Glutamatergic neuron (in vitro differentiated cells): ENCODE data around the gene LAMC3. TPM values are rescaled to one million over a fixed set of nuclear protein-coding genes. Genes with fewer than 3 reads are reported as not detected.

ENCODE experiments used
- DNase-seq: peaks from one replicate; pipeline ENCODE4 v3.0.0; 2022
- H3K27ac Mint-ChIP-seq: one replicate; pipeline ENCODE4 v1.8.0; 2020; ENCODE audit warnings: mild to moderate bottlenecking, mixed read lengths, inconsistent platforms; ENCODE audit not compliant: unreplicated experiment
- H3K27me3 Mint-ChIP-seq: one replicate; pipeline ENCODE4 v1.8.0; 2020; ENCODE audit warnings: mild to moderate bottlenecking, moderate library complexity, mixed read lengths, inconsistent platforms; ENCODE audit not compliant: unreplicated experiment
- H3K36me3 Mint-ChIP-seq: one replicate; pipeline ENCODE4 v1.8.0; 2020; ENCODE audit warnings: mild to moderate bottlenecking, mixed read lengths, inconsistent platforms; ENCODE audit not compliant: unreplicated experiment
- H3K4me1 Mint-ChIP-seq: one replicate; pipeline ENCODE4 v1.8.0; 2020; ENCODE audit warnings: mild to moderate bottlenecking, low read depth, mixed read lengths, inconsistent platforms; ENCODE audit not compliant: unreplicated experiment
- H3K4me3 Mint-ChIP-seq: one replicate; pipeline ENCODE4 v1.8.0; 2020; ENCODE audit warnings: mild to moderate bottlenecking, mixed read lengths, inconsistent platforms; ENCODE audit not compliant: unreplicated experiment
- H3K9me3 Mint-ChIP-seq: one replicate; pipeline ENCODE4 v1.8.0; 2020; ENCODE audit warnings: mild to moderate bottlenecking, moderate library complexity, mixed read lengths, inconsistent platforms; ENCODE audit not compliant: unreplicated experiment
- CTCF ChIP-seq: fragments of 200-600 bp; sonication (generic); IDR thresholded peaks from one replicate; pipeline ENCODE4 v1.5.0; 2021; ENCODE audit not compliant: partially characterized antibody, unreplicated experiment
- total RNA-seq: library from RNA; stranded (reverse); fragmentation: NEBNext Ultra II Directional; extraction: Animal tissue kit (Norgen Biotek cat#: 25700); gene quantifications from one replicate; pipeline ENCODE4 v1.2.1, GENCODE V29; 2021; ENCODE audit not compliant: unreplicated experiment

Gene LAMC3
- total RNA-seq, 1 donor from 2014 or later: 0.17 TPM

- Mint-ChIP-seq H3K4me3 (no peak overlapping the region), H3K27ac (no peak overlapping the region), H3K4me1 (peaks cover 18% of the 10 kb centered on the region), H3K36me3 (no peaks in the 10 kb centered on the region), H3K9me3 (peaks cover 3% of the 10 kb centered on the region), H3K27me3 (peaks cover 8% of the 10 kb centered on the region)
- no peak for DNase-seq
- no peak for TF ChIP-seq CTCF
Measured at GRCh38 chr9:130979591-130980385, 29.2 kb upstream of the LAMC3 start.

GRCh38 chr9:130980526-130980925 is 28.4 kb upstream of the LAMC3 start:
- no peak overlapping the region for H3K27ac Mint-ChIP-seq
- peaks cover 3% of the 10 kb centered on the region for H3K9me3 Mint-ChIP-seq
- peaks cover 6% of the 10 kb centered on the region for H3K27me3 Mint-ChIP-seq
- TF ChIP-seq CTCF: no peak
- no peak overlapping the region for H3K4me3 Mint-ChIP-seq
- DNase-seq: no peak
- H3K36me3 Mint-ChIP-seq: no peaks in the 10 kb centered on the region
- H3K4me1 Mint-ChIP-seq: peaks cover 18% of the 10 kb centered on the region

GRCh38 chr9:130981002-130981755 is 27.8 kb upstream of the LAMC3 start:
- Mint-ChIP-seq H3K4me3 (no peak overlapping the region), H3K4me1 (peaks cover 18% of the 10 kb centered on the region), H3K27me3 (peaks cover 6% of the 10 kb centered on the region), H3K27ac (no peak overlapping the region), H3K36me3 (no peaks in the 10 kb centered on the region), H3K9me3 (peaks cover 3% of the 10 kb centered on the region)
- TF ChIP-seq CTCF: no peak
- DNase-seq: no peak

GRCh38 chr9:130981756-130982137 is 27.2 kb upstream of the LAMC3 start:
- H3K4me1 Mint-ChIP-seq: peaks cover 20% of the 10 kb centered on the region
- peaks cover 6% of the 10 kb centered on the region for H3K27me3 Mint-ChIP-seq
- H3K36me3 Mint-ChIP-seq: no peaks in the 10 kb centered on the region
- no peak overlapping the region for H3K27ac Mint-ChIP-seq
- H3K9me3 Mint-ChIP-seq: peaks cover 3% of the 10 kb centered on the region
- no peak for DNase-seq
- no peak for TF ChIP-seq CTCF
- no peak overlapping the region for H3K4me3 Mint-ChIP-seq
